ENCODE data around the gene PIGS.

DNA sequence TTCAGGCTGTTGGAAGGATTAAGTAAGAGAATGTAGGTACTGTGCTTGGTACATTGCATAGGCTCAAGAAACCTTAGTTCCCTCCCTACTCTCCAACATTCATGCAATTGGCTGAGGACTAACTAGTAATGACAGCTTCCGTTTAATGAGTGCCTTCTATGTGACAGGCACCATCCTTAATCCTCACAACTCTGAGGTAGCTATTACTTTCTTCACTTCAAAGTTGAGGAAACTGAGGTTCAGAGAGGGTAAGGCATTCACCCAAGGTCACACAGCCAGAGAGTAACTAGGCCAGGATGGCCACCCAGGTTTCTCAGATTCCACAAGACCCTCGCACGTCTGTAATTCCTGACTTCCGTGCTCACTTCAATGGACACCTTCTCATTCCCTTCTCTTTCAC is 41.1 kb downstream of the PIGS start:
- TF ChIP-seq, protein P1, sequence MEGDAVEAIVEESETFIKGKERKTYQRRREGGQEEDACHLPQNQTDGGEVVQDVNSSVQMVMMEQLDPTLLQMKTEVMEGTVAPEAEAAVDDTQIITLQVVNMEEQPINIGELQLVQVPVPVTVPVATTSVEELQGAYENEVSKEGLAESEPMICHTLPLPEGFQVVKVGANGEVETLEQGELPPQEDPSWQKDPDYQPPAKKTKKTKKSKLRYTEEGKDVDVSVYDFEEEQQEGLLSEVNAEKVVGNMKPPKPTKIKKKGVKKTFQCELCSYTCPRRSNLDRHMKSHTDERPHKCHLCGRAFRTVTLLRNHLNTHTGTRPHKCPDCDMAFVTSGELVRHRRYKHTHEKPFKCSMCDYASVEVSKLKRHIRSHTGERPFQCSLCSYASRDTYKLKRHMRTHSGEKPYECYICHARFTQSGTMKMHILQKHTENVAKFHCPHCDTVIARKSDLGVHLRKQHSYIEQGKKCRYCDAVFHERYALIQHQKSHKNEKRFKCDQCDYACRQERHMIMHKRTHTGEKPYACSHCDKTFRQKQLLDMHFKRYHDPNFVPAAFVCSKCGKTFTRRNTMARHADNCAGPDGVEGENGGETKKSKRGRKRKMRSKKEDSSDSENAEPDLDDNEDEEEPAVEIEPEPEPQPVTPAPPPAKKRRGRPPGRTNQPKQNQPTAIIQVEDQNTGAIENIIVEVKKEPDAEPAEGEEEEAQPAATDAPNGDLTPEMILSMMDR (IDR thresholded peaks at IDR 0.05; ENCODE audit: insufficient read depth, low read length): no peak
- no peak for TF ChIP-seq REST (IDR thresholded peaks at IDR 0.05; ENCODE audit: insufficient replicate concordance, low read depth)
